Smooth muscle cell (in vitro differentiated cells): ENCODE results near the gene STEAP3. TPM values are rescaled to one million over a fixed set of nuclear protein-coding genes. Genes with fewer than 3 reads are reported as not detected.

Experiments used
- DNase-seq: peaks from one replicate; lab custom pipeline; 2025; ENCODE audit not compliant: unreplicated experiment; lab: John Stamatoyannopoulos, UW
- H2AFZ ChIP-seq: fragments of 200-600 bp; sonication (generic); 2 replicates; pipeline ENCODE4 v1.6.0; 2016; ENCODE audit warnings: antibody characterized with exemption, low read depth, mild to moderate bottlenecking
- H3F3A ChIP-seq: fragments of 200-600 bp; sonication (generic); 2 replicates; pipeline ENCODE4 v1.6.0; 2017; ENCODE audit warnings: antibody characterized with exemption, low read depth
- H3K27ac ChIP-seq: fragments of 200-600 bp; sonication (generic); 2 replicates; pipeline ENCODE4 v1.5.1; 2016; ENCODE audit warnings: low read depth, mild to moderate bottlenecking
- H3K27me3 ChIP-seq: fragments of 200-600 bp; sonication (generic); 2 replicates; pipeline ENCODE4 v1.6.1; 2016; ENCODE audit warnings: low read depth, mild to moderate bottlenecking
- H3K36me3 ChIP-seq: fragments of 200-600 bp; sonication (generic); 2 replicates; pipeline ENCODE4 v1.5.1; 2016; ENCODE audit warnings: low read depth
- H3K4me1 ChIP-seq: fragments of 200-600 bp; sonication (generic); 2 replicates; pipeline ENCODE4 v1.5.1; 2016; ENCODE audit warnings: low read depth
- H3K4me2 ChIP-seq: fragments of 200-600 bp; sonication (generic); 2 replicates; pipeline ENCODE4 v1.6.0; 2016; ENCODE audit warnings: mild to moderate bottlenecking
- H3K4me3 ChIP-seq: fragments of 200-600 bp; sonication (generic); 2 replicates; pipeline ENCODE4 v1.5.1; 2016; ENCODE audit warnings: mild to moderate bottlenecking
- H3K79me2 ChIP-seq: fragments of 200-600 bp; sonication (generic); 2 replicates; pipeline ENCODE4 v1.6.0; 2016; ENCODE audit warnings: low read depth, mild to moderate bottlenecking
- H3K9ac ChIP-seq: fragments of 200-600 bp; sonication (generic); 2 replicates; pipeline ENCODE4 v1.6.0; 2016; ENCODE audit warnings: low read depth
- H3K9me3 ChIP-seq: fragments of 200-600 bp; sonication (generic); replicated peaks from 2 replicates; pipeline ENCODE4 v1.5.1; 2016; ENCODE audit warnings: low read depth
- H4K20me1 ChIP-seq: fragments of 200-600 bp; sonication (generic); 2 replicates; pipeline ENCODE4 v1.6.0; 2016; ENCODE audit warnings: low read depth
- CTCF ChIP-seq: fragments of 200-600 bp; sonication (generic); IDR thresholded peaks from 2 replicates; pipeline ENCODE4 v1.5.1; 2017; ENCODE audit warnings: borderline replicate concordance, mild to moderate bottlenecking, antibody characterized with exemption; ENCODE audit not compliant: insufficient read depth, poor library complexity, severe bottlenecking
- WGBS: methylation state at CpG from one replicate; pipeline ENCODE4 v1.1.7; 2016; ENCODE audit warnings: low lambda C conversion rate; 5-methylcytosine and 5-hydroxymethylcytosine counted together
- polyA plus RNA-seq: library from polyadenylated mRNA; unstranded; fragments of >200 nt; fragmentation: Nextera tagmentation; extraction: Ambion mirVana; gene quantifications from 2 replicates; pipeline ENCODE4 v1.2.1, GENCODE V29; 2016
- total RNA-seq: library from RNA; depleted of rRNA; stranded (reverse); fragments of >200 nt; gene quantifications from 2 replicates; pipeline ENCODE4 v1.2.3, GENCODE V29; 2014

STEAP3 gene
- total and polyA plus RNA-seq, 2 experiments from 2014 or later: 0.87 to 2.9 TPM

GRCh38 chr2:119214453-119215037 lies 9.1 kb upstream of the STEAP3 start:
- no peak for TF ChIP-seq CTCF
- no peak overlapping the region for H3K4me2 ChIP-seq
- H3K36me3 ChIP-seq: no peaks in the 10 kb centered on the region
- H3K4me1 ChIP-seq: no peaks in the 10 kb centered on the region
- no peaks in the 10 kb centered on the region for H3K79me2 ChIP-seq
- H3K4me3 ChIP-seq: no peak overlapping the region
- H2AFZ ChIP-seq: no peak overlapping the region
- WGBS: 80% methylated on average over 3 of the region's 3 CpGs
- H3K9me3 ChIP-seq: no peaks in the 10 kb centered on the region
- no peaks in the 10 kb centered on the region for H3F3A ChIP-seq
- no peak overlapping the region for H3K9ac ChIP-seq
- no peak overlapping the region for H3K27ac ChIP-seq
- no peaks in the 10 kb centered on the region for H4K20me1 ChIP-seq
- DNase-seq: no peak
- peaks cover 11% of the 10 kb centered on the region for H3K27me3 ChIP-seq

DNA sequence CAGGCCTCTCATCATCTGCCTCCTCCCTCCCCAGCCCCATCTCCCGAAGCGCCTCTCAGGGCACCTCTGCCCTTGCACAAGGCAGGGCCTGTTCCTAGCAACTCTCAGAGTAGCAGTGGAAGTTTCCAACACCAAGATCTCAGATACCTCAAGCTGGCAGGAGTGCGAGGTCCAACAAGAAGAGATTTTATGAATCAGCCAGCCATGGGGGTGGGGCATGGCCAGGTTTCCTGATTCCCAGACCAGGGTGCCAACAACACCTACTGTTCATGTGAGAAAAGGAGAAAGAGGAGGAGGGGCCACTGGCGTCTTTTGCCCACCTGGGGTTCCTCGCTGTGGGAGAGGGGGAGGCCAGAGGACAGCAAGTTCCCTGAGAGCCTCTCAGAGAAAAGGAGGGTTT lies 6.6 kb upstream of the STEAP3 start:
- Histone ChIP-seq H3K4me3 (no peak overlapping the region), H3K27ac (no peak overlapping the region), H3K9me3 (no peaks in the 10 kb centered on the region), H3K79me2 (no peaks in the 10 kb centered on the region), H3K36me3 (no peaks in the 10 kb centered on the region), H3F3A (no peaks in the 10 kb centered on the region), H3K4me2 (no peak overlapping the region), H4K20me1 (no peaks in the 10 kb centered on the region), H3K9ac (no peak overlapping the region), H3K4me1 (no peaks in the 10 kb centered on the region), H2AFZ (no peak overlapping the region), H3K27me3 (no peaks in the 10 kb centered on the region)
- DNase-seq: no peak
- TF ChIP-seq CTCF: no peak
- 86% methylated on average over 5 of the region's 5 CpGs for WGBS

DNA sequence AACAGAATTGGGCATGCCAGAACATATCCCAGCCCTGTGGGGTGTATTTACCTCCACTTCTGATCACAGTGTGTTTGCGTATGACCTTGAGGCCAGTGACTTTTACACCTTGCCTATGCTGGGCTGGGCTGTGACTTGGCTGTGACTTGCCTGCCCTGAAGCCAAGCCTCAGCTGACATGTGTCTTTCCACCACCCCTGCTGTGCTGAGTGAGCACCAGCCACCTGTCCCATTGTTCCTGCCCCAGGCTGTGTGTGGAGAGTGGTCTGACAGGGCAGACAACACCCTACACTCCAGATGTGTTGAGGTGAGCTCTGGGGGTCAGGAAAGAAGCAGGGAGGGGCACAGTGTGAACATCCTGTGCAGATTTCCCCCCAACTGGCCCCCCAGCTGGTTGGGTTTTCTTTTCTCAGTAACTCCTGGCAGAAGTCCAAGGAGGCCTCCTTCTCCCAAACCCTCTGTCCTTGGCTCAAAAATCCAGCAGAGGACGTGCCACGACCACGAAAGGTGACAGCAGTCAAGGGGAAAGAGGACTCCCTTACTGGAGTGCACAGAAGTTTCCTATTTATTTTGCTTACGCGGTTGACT lies 5.1 kb upstream of the STEAP3 start:
- Histone ChIP-seq H3K79me2 (no peaks in the 10 kb centered on the region), H3K4me3 (no peak overlapping the region), H3K9ac (no peak overlapping the region), H4K20me1 (no peaks in the 10 kb centered on the region), H3K36me3 (no peaks in the 10 kb centered on the region), H3K27ac (no peak overlapping the region), H3K9me3 (no peaks in the 10 kb centered on the region), H3K4me2 (no peak overlapping the region), H3F3A (no peaks in the 10 kb centered on the region), H2AFZ (no peak overlapping the region), H3K4me1 (peaks cover 4% of the 10 kb centered on the region), H3K27me3 (no peaks in the 10 kb centered on the region)
- 67% methylated on average over 6 of the region's 6 CpGs for WGBS
- peak; percentile 36 for TF ChIP-seq CTCF
- no peak for DNase-seq

- Histone ChIP-seq H3K36me3 (no peaks in the 10 kb centered on the region), H4K20me1 (no peaks in the 10 kb centered on the region), H3F3A (no peaks in the 10 kb centered on the region), H3K9me3 (no peaks in the 10 kb centered on the region), H3K4me3 (no peak overlapping the region), H3K9ac (no peak overlapping the region), H3K79me2 (no peaks in the 10 kb centered on the region), H2AFZ (no peak overlapping the region), H3K27me3 (peaks cover 12% of the 10 kb centered on the region), H3K4me2 (no peak overlapping the region), H3K27ac (no peak overlapping the region), H3K4me1 (peaks cover 4% of the 10 kb centered on the region)
- DNase-seq: no peak
- no peak for TF ChIP-seq CTCF
- WGBS: 56% methylated on average over 5 of the region's 6 CpGs
Measured at GRCh38 chr2:119219873-119220272, 3.8 kb upstream of the STEAP3 start.
